Measurements from ENCODE around the gene TBATA. TPM values are rescaled to one million over a fixed set of nuclear protein-coding genes. Genes with fewer than 3 reads are reported as not detected.

TBATA gene
- total and polyA plus RNA-seq, 2 experiments from 2014 or later = not detected

- Histone ChIP-seq H3K27ac (peak overlapping the region; percentile 70), H3K9me3 (ENCODE audit: low read depth) (no peaks in the 10 kb centered on the region), H3K4me1 (ENCODE audit: low read depth) (peaks cover 89% of the 10 kb centered on the region), H3K4me3 (no peak overlapping the region), H3K36me3 (no peaks in the 10 kb centered on the region), H3K27me3 (no peaks in the 10 kb centered on the region)
- no peak for DNase-seq (ENCODE audit: low read depth in 1 of 2, low spot score in 1 of 2)
- TF ChIP-seq CTCF (IDR thresholded peaks at IDR 0.05; ENCODE audit: low read depth, low read length) = no peak
These were observed 47.0 kb upstream of the TBATA start for GRCh38 chr10:70832221-70832620.

GRCh38 chr10:70830164-70830563, 45.0 kb upstream of the TBATA start:
- Histone ChIP-seq H3K4me1 (ENCODE audit: low read depth) (peaks cover 95% of the 10 kb centered on the region), H3K9me3 (ENCODE audit: low read depth) (no peaks in the 10 kb centered on the region), H3K27me3 (no peaks in the 10 kb centered on the region), H3K4me3 (no peak overlapping the region), H3K36me3 (no peaks in the 10 kb centered on the region), H3K27ac (peak overlapping the region; percentile 93)
- no peak for TF ChIP-seq CTCF (IDR thresholded peaks at IDR 0.05; ENCODE audit: low read depth, low read length)
- no peak for DNase-seq (ENCODE audit: low read depth in 1 of 2, low spot score in 1 of 2)

GRCh38 chr10:70829543-70829942, 44.4 kb upstream of the TBATA start:
- H3K36me3 ChIP-seq = no peaks in the 10 kb centered on the region
- peak overlapping the region; percentile 93 for H3K27ac ChIP-seq
- no peaks in the 10 kb centered on the region for H3K27me3 ChIP-seq
- H3K4me3 ChIP-seq = peak overlapping the region; percentile 4
- no peaks in the 10 kb centered on the region for H3K9me3 ChIP-seq (ENCODE audit: low read depth)
- TF ChIP-seq CTCF (IDR thresholded peaks at IDR 0.05; ENCODE audit: low read depth, low read length) = no peak
- DNase-seq (ENCODE audit: low read depth in 1 of 2, low spot score in 1 of 2) = peak in 1 of 2 donors; percentile 71
- peaks cover 89% of the 10 kb centered on the region for H3K4me1 ChIP-seq (ENCODE audit: low read depth)

GRCh38 chr10:70828923-70829322, 43.7 kb upstream of the TBATA start:
- Histone ChIP-seq H3K27ac (peak overlapping the region; percentile 93), H3K4me3 (peak overlapping the region; percentile 4), H3K9me3 (ENCODE audit: low read depth) (no peaks in the 10 kb centered on the region), H3K27me3 (no peaks in the 10 kb centered on the region), H3K36me3 (no peaks in the 10 kb centered on the region), H3K4me1 (ENCODE audit: low read depth) (peaks cover 86% of the 10 kb centered on the region)
- no peak for TF ChIP-seq CTCF (IDR thresholded peaks at IDR 0.05; ENCODE audit: low read depth, low read length)
- no peak for DNase-seq (ENCODE audit: low read depth in 1 of 2, low spot score in 1 of 2)

GRCh38 chr10:70827086-70827757, 42.0 kb upstream of the TBATA start:
- Histone ChIP-seq H3K4me1 (ENCODE audit: low read depth) (peaks cover 74% of the 10 kb centered on the region), H3K27ac (peak overlapping the region; percentile 93), H3K27me3 (no peaks in the 10 kb centered on the region), H3K36me3 (no peaks in the 10 kb centered on the region), H3K4me3 (no peak overlapping the region), H3K9me3 (ENCODE audit: low read depth) (no peaks in the 10 kb centered on the region)
- no peak for TF ChIP-seq CTCF (IDR thresholded peaks at IDR 0.05; ENCODE audit: low read depth, low read length)
- no peak for DNase-seq (ENCODE audit: low read depth in 1 of 2, low spot score in 1 of 2)

Measured in cardiac muscle cell (in vitro differentiated cells and primary cell).